K562 (cell line): ENCODE results near the gene CGREF1. TPM values are rescaled to one million over a fixed set of nuclear protein-coding genes. Genes with fewer than 3 reads are reported as not detected.

ENCODE experiments used
- BACH1 ChIP-seq: fragments of 200-800 bp; sonication (Bioruptor generic); IDR thresholded peaks from 2 replicates; pipeline ENCODE4 v1.6.1; 2016; ENCODE audit warnings: missing genetic modification characterization, missing compliant biosample characterization
- CHD1 ChIP-seq: fragments of 200-600 bp; sonication (generic); IDR thresholded peaks from one replicate; pipeline ENCODE4 v1.6.1; 2012; ENCODE audit warnings: mild to moderate bottlenecking, moderate library complexity, low read length, inconsistent platforms
- CTCF ChIP-seq, 3 experiments: IDR thresholded peaks in 2 of 3; conservative IDR thresholded peaks in 1 of 3; 2 replicates each; pipeline ENCODE4 v1.5.1; 2011 to 2012; ENCODE audit warnings: low read length in 3 of 3, mild to moderate bottlenecking in 3 of 3, control low read depth in 2 of 3, improper control_type of control experiment in 1 of 3, inconsistent platforms in 1 of 3, low read depth in 1 of 3, mixed read lengths in 1 of 3, moderate library complexity in 1 of 3; ENCODE audit not compliant: insufficient read depth in 2 of 3
- DEAF1 ChIP-seq: fragments of 450-650 bp; formaldehyde crosslinking; IDR thresholded peaks from 2 replicates; pipeline ENCODE4 v1.4.0; 2020; ENCODE audit warnings: mild to moderate bottlenecking, moderate library complexity
- KLF16 ChIP-seq: IDR thresholded peaks from 2 replicates; pipeline ENCODE4 v1.6.1; 2016; ENCODE audit warnings: antibody characterized with exemption
- PHB ChIP-seq: fragments of 250-450 bp; sonication (Bioruptor Pico); IDR thresholded peaks from 2 replicates; pipeline ENCODE4 v1.5.0; 2021
- UBTF ChIP-seq, 2 experiments: IDR thresholded peaks; 2 replicates each; pipeline ENCODE4 v1.6.1; 2012; ENCODE audit warnings: improper control_type of control experiment in 2 of 2, low read depth in 2 of 2, low read length in 2 of 2, borderline replicate concordance in 1 of 2
- polyA plus RNA-seq, 8 experiments: library from polyadenylated mRNA; depleted of rRNA in 4 of 8; stranded (reverse) in 5 of 8; unstranded in 3 of 8; fragments of >200 nt; fragmentation: Nextera tagmentation in 2 of 8; fragmentation: Illumina TruSeq in 1 of 8; extraction: Ambion mirVana in 2 of 8; extraction: Trizol in 1 of 8; gene quantifications; 2 replicates each; pipeline versions ENCODE4 v1.2.1 to v1.2.3, GENCODE V29; 2011 to 2014; ENCODE audit warnings: inconsistent platforms in 1 of 8, missing spikeins in 1 of 8
- total RNA-seq, 7 experiments: library from RNA; depleted of rRNA in 6 of 7; stranded (reverse); fragments of >200 nt in 6 of 7; fragmentation: Illumina TruSeq in 2 of 7; extraction: Trizol in 2 of 7; gene quantifications; 2 replicates each; pipeline versions ENCODE4 v1.2.1 to v1.2.3, GENCODE V29; 2011 to 2021; ENCODE audit warnings: low replicate concordance in 1 of 7
- TF ChIP-seq, protein P1 (sequence below), 2 experiments: fragments of 450-650 bp; IDR thresholded peaks; 2 replicates each; pipeline ENCODE4 v1.6.1; 2016; ENCODE audit warnings: mild to moderate bottlenecking in 2 of 2, borderline replicate concordance in 1 of 2, low read depth in 1 of 2, moderate library complexity in 1 of 2
- TF ChIP-seq, protein P2 (sequence below): sonication (generic); formaldehyde crosslinking; IDR thresholded peaks from 2 replicates; pipeline ENCODE4 v1.9.0; 2022; ENCODE audit warnings: mild to moderate bottlenecking, missing genetic modification reagents
- TF ChIP-seq, protein P3 (sequence below): sonication (generic); formaldehyde crosslinking; IDR thresholded peaks from 2 replicates; pipeline ENCODE4 v1.8.0; 2023; ENCODE audit warnings: mild to moderate bottlenecking, missing genetic modification reagents

Gene CGREF1
- total and polyA plus RNA-seq, 9 of the 15 experiments (the other 6 are each of a cell fraction or from before 2014, with no cell fraction given) = 0.07 to 0.50 (median 0.37) TPM

DNA sequence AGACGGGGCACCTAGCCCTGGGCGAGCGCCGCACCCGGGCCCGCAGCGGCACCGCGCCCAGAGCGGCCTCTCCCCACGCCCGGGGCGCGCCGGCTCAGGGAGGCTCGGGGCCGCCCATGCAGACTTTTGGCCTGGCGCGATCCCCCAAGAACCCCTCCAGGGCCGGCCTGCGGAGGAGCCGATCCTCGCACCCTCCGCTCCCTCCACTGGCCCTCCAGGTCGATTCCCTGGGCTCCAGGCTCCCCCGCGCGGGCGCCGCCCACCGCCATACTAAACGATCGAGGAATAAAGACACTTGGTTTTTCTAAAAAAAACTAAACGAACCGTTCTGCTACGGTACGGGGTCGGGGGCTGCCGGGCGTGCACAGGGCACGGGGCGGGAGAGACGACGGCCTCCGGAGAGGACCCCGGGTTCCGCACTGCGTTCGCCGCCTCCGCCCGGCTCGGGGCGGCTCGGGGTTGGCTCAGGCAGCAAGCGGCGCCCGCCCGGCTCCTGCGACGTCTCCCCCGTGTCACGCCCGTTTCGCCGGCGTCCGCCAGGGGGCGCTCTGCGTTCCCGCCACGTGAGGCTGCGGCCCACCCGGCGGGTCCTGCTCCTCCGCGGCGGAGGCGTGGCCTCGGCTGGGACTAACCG is 32.7 kb downstream of the CGREF1 start (continued):
- TF ChIP-seq, protein P1, sequence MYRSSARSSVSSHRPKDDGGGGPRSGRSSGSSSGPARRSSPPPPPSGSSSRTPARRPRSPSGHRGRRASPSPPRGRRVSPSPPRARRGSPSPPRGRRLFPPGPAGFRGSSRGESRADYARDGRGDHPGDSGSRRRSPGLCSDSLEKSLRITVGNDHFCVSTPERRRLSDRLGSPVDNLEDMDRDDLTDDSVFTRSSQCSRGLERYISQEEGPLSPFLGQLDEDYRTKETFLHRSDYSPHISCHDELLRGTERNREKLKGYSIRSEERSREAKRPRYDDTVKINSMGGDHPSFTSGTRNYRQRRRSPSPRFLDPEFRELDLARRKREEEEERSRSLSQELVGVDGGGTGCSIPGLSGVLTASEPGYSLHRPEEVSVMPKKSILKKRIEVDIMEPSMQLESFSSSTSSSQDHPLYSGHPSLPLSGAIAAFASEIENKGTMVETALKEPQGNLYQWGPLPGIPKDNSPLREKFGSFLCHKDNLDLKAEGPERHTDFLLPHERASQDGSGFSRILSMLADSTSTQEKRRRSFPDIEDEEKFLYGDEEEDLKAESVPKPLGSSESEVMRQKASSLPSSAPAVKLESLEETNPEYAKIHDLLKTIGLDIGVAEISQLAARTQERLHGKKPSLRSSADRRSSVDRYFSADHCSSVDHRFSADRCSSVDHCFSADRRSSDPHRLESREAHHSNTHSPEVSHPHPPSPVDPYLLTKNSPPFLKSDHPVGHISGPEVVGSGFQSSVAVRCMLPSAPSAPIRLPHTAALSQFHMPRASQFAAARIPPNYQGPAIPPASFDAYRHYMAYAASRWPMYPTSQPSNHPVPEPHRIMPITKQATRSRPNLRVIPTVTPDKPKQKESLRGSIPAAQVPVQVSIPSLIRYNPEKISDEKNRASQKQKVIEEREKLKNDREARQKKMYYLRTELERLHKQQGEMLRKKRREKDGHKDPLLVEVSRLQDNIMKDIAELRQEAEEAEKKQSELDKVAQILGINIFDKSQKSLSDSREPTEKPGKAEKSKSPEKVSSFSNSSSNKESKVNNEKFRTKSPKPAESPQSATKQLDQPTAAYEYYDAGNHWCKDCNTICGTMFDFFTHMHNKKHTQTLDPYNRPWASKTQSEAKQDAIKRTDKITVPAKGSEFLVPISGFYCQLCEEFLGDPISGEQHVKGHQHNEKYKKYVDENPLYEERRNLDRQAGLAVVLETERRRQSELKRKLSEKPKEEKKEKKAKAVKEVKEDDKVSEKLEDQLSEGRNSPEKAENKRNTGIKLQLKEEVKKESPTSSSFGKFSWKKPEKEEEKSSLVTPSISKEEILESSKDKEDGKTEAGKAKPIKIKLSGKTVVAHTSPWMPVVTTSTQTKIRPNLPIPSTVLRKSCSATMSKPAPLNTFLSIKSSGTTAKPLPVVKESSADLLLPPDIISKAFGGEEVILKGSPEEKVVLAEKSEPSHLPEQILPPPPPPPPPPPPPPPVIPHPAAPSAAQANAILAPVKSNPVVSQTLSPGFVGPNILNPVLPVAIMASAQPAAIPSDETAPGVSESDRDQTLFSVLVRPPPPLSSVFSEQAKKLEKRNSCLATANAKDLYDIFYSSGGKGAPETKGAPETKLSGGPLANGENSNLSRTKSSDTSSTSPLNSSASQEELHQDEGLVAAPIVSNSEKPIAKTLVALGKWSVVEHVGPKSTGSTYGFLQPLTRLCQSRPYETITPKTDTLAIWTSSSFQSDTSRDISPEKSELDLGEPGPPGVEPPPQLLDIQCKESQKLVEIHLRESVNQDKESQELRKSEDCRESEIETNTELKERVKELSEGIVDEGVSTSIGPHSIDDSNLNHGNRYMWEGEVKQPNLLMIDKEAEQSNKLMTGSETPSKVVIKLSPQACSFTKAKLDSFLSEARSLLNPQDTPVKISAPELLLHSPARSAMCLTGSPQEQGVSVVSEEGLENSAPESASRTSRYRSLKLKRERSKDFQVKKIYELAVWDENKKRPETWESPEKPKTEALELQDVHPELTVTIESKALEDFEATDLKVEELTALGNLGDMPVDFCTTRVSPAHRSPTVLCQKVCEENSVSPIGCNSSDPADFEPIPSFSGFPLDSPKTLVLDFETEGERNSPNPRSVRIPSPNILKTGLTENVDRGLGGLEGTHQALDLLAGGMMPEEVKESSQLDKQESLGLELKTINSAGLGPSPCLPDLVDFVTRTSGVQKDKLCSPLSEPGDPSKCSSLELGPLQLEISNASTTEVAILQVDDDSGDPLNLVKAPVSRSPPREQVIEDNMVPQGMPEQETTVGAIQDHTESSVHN (IDR thresholded peaks at IDR 0.05; ENCODE audit: borderline replicate concordance in 1 of 2, low read depth in 1 of 2) = no peak
- TF ChIP-seq, protein P2, sequence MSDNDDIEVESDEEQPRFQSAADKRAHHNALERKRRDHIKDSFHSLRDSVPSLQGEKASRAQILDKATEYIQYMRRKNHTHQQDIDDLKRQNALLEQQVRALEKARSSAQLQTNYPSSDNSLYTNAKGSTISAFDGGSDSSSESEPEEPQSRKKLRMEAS (CRISPR knock-in tag) = peak; percentile 93
- TF ChIP-seq CTCF (IDR thresholded peaks at IDR 0.05 in 2 of 3, conservative IDR thresholded peaks at IDR 0.05 in 1 of 3; ENCODE audit: insufficient read depth in 2 of 3, low read depth in 1 of 3, low read length in 3 of 3) = peak; percentile 62 to 89 (median 88)
- no peak for TF ChIP-seq BACH1 (tag)
- peak; percentile 43; the same call in 1 of the 2 replicates for TF ChIP-seq KLF16
- TF ChIP-seq PHB (CRISPR knock-in tag) = no peak
- peak; percentile 79 to 95; a peak in 3 of 4 replicates for TF ChIP-seq UBTF (IDR thresholded peaks at IDR 0.05; ENCODE audit: borderline replicate concordance in 1 of 2, low read depth in 2 of 2, low read length in 2 of 2)
- TF ChIP-seq, protein P3, sequence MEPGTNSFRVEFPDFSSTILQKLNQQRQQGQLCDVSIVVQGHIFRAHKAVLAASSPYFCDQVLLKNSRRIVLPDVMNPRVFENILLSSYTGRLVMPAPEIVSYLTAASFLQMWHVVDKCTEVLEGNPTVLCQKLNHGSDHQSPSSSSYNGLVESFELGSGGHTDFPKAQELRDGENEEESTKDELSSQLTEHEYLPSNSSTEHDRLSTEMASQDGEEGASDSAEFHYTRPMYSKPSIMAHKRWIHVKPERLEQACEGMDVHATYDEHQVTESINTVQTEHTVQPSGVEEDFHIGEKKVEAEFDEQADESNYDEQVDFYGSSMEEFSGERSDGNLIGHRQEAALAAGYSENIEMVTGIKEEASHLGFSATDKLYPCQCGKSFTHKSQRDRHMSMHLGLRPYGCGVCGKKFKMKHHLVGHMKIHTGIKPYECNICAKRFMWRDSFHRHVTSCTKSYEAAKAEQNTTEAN (CRISPR knock-in tag) = no peak
- peak; percentile 33; the same call in 1 of the 2 replicates for TF ChIP-seq DEAF1 (CRISPR knock-in tag)
- TF ChIP-seq CHD1 = peak; percentile 75
